ENCODE data around the gene SELENOK.

The SELENOK gene

GRCh38 chr3:53841296-53841695 is 50.4 kb downstream of the SELENOK start:
- DNase-seq, result no peak

DNA sequence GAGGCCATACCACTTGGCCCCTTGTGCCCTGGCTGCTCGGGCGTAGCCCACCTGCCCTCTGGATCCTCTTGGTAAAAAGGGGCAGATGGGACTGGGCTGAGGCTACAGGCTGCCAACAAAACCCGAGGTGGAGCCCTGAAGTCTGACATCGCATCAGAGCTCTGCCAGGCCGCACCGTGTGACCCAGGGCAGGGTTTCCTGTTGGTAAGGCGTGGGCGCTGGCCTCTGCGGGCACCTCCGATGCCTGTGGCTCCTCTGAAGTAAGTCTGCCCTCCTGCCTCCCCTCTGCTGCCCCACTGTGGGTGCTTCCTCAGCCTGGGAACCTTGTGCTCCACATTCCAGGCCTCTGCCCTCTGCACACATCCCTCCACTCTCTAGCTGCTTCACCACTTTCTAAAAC is 54.3 kb downstream of the SELENOK start:
- DNase-seq, result no peak

DNA sequence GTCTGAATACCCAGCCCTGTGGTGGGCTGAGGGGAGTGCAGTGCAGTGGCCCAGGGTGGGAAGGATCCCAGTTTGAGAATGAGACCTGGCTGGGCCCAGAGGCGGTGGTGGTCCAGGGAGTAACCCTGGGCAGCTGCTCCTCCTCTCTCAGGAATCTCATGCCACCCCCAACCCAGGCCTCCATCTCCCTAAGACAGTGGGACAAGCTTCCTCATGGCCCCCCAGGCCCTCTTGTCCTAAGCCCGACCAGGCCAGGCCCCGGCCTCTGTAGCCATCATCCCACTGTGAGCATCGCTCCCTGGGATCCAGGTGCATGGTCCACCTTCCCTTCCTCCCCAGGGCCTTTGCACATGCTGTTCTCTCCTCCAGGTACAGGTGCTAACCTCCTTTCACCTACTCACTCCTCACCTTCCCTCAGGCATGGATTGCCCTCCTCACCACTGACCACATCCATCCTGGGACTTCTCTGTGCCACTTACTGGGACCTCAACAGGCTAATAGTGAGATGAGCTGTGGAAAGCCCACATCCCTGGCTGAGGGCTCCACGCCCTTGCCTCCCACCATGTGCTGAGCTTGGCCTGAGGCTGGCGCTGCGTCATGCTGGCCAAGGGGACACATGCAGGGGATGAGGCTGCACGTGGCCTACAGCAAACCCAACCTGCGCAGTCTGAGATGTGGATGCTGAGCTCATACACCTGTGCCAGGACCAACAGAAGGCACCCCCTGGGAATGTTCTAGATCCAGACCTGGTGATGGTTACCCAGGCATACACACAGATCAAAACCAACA is 55.4 kb downstream of the SELENOK start:
- no peak for DNase-seq

DNA sequence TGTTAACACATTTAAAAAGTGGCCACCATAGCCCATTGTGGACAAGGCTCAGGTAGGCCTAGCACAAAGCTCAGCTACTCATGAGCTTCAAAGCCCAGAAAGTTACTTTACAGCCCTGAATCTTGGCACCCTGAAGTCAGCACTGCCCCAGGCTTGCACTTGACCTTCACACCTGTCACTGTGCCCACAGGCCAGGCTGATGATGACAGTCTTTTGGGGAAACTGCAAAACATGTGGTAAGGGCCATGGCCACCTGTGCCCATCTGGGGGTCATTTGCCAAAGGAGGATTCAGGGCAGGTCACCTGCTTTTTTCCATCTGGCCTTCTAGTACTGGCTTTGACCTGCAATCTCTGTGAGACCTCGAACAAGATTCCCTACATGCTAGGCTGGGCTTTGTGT is 56.4 kb downstream of the SELENOK start:
- DNase-seq, result no peak

GRCh38 chr3:53834429-53835095 is 57.1 kb downstream of the SELENOK start:
- no peak for DNase-seq

Measured in NCI-H1436 (cell line).